HCT116 (cell line): Measurements from ENCODE around the gene LTBR. TPM values are rescaled to one million over a fixed set of nuclear protein-coding genes. Genes with fewer than 3 reads are reported as not detected.
A peak's percentile ranks its signal among the peaks of the same experiment; 100 is the strongest.

ENCODE experiments used
- ATAC-seq: fragments of 200-7000 bp; cut with Tn5 transposase; 2 replicates; pipeline ENCODE4 v1.9.1; 2020; ENCODE audit warnings: mild to moderate bottlenecking, moderate library complexity
- BruUV-seq: library from RNA; stranded (reverse); fragments of 400-500 nt; replicated peaks from 2 replicates; lab custom pipeline; 2021; lab: Mats Ljungman, UMichigan
- CTCF ChIA-PET: fragments of 300-600 bp; sonication (Branson Sonifier 250); formaldehyde crosslinking; loops from one replicate; lab custom pipeline; 2021; ENCODE audit warnings: antibody characterized with exemption; lab: Charles Lee
- POLR2A ChIA-PET: fragments of 300-600, 350-600 bp; sonication (Branson Sonifier 250); formaldehyde crosslinking; loops from one replicate; lab custom pipeline; 2021; ENCODE audit warnings: antibody characterized with exemption; lab: Charles Lee
- RAD21 ChIA-PET, 2 experiments: fragments of 300-600 bp; sonication (Branson Sonifier 250); formaldehyde crosslinking; loops; one replicate each; lab custom pipeline; 2023; ENCODE audit warnings: low total read pairs in 2 of 2; ENCODE audit not compliant: uncharacterized antibody in 2 of 2, unreplicated experiment in 2 of 2, low non-redundant PET in 1 of 2; lab: Charles Lee
- DNase-seq: peaks from one replicate; pipeline ENCODE4 v3.0.0-alpha.2; 2010; ENCODE audit warnings: low read depth, low spot score
- H2AFZ ChIP-seq: fragments of 200-600 bp; shearing (Covaris generic), sonication (generic); 2 replicates; pipeline ENCODE4 v1.6.1; 2017; ENCODE audit warnings: low read depth, mixed run types, mixed read lengths, antibody characterized with exemption, low read length; ENCODE audit not compliant: poor library complexity, severe bottlenecking
- H3K27ac ChIP-seq: 2 replicates; pipeline ENCODE4 v1.5.1; 2012; ENCODE audit warnings: low read depth, low read length
- H3K27me3 ChIP-seq: fragments of 200-600 bp; sonication (generic); 2 replicates; pipeline ENCODE4 v1.6.1; 2016; ENCODE audit warnings: mixed run types, low read length, mixed read lengths; ENCODE audit not compliant: insufficient read depth
- H3K36me3 ChIP-seq, 2 experiments: fragments of 200-500 bp in 1 of 2; fragments of 200-600 bp in 1 of 2; sonication (Bioruptor generic) in 1 of 2; sonication (generic) in 1 of 2; 2 replicates each; pipeline versions ENCODE4 v1.5.1 to v1.6.1; 2014 to 2016; ENCODE audit warnings: low read length in 2 of 2, inconsistent platforms in 1 of 2, mixed read lengths in 1 of 2, mixed run types in 1 of 2; ENCODE audit not compliant: insufficient read depth in 2 of 2, control insufficient read depth in 1 of 2
- H3K4me1 ChIP-seq, 2 experiments: fragments of 200-600 bp in 1 of 2; sonication (generic) in 1 of 2; 2 replicates each; pipeline versions ENCODE4 v1.5.1 to v1.6.1; 2012 to 2017; ENCODE audit warnings: low read length in 2 of 2, inconsistent platforms in 1 of 2, mild to moderate bottlenecking in 1 of 2, mixed read lengths in 1 of 2, mixed run types in 1 of 2, moderate library complexity in 1 of 2; ENCODE audit not compliant: insufficient read depth in 2 of 2, control insufficient read depth in 1 of 2
- H3K4me2 ChIP-seq: fragments of 200-600 bp; sonication (generic); 2 replicates; pipeline ENCODE4 v1.6.1; 2017; ENCODE audit warnings: mixed run types, low read length, mixed read lengths
- H3K4me3 ChIP-seq, 2 experiments: fragments of 200-600 bp in 1 of 2; sonication (generic) in 1 of 2; replicated peaks in 1 of 2; 2 replicates each; pipeline ENCODE4 v1.5.1; 2011 to 2016; ENCODE audit warnings: low read length in 2 of 2, control low read depth in 1 of 2, low read depth in 1 of 2, mild to moderate bottlenecking in 1 of 2, mixed read lengths in 1 of 2, mixed run types in 1 of 2
- H3K79me2 ChIP-seq: fragments of 200-600 bp; sonication (generic); 2 replicates; pipeline ENCODE4 v1.6.1; 2017; ENCODE audit warnings: mild to moderate bottlenecking, mixed run types, low read length, moderate library complexity, mixed read lengths; ENCODE audit not compliant: insufficient read depth
- H3K9ac ChIP-seq: fragments of 200-600 bp; sonication (generic); 2 replicates; pipeline ENCODE4 v1.6.1; 2016; ENCODE audit warnings: low read length, mixed read lengths
- H3K9me2 ChIP-seq: fragments of 200-600 bp; sonication (generic), shearing (Covaris generic); 2 replicates; pipeline ENCODE4 v1.6.1; 2017; ENCODE audit warnings: mixed run types, mild to moderate bottlenecking, moderate library complexity; ENCODE audit not compliant: insufficient read depth
- H3K9me3 ChIP-seq, 2 experiments: fragments of 200-500 bp in 1 of 2; fragments of 200-600 bp in 1 of 2; sonication (Bioruptor generic) in 1 of 2; sonication (generic) in 1 of 2; 2 replicates each; pipeline ENCODE4 v1.6.1; 2014 to 2017; ENCODE audit warnings: low read length in 2 of 2, mixed read lengths in 2 of 2, inconsistent platforms in 1 of 2, low read depth in 1 of 2, mild to moderate bottlenecking in 1 of 2, mixed run types in 1 of 2, moderate library complexity in 1 of 2; ENCODE audit not compliant: control insufficient read depth in 1 of 2, insufficient read depth in 1 of 2
- H4K20me1 ChIP-seq: fragments of 200-600 bp; sonication (generic), shearing (Covaris generic); 2 replicates; pipeline ENCODE4 v1.6.1; 2017; ENCODE audit warnings: mixed run types, mild to moderate bottlenecking, moderate library complexity; ENCODE audit not compliant: insufficient read depth
- EZH2 ChIP-seq: fragments of 200-600 bp; sonication (generic); IDR thresholded peaks from 2 replicates; pipeline ENCODE4 v1.6.1; 2017; ENCODE audit warnings: antibody characterized with exemption, mixed run types
- ZFX ChIP-seq: fragments of 450-650 bp; IDR thresholded peaks from 2 replicates; pipeline ENCODE4 v1.6.1; 2017
- intact Hi-C: fragments of 100-400 bp; cut with micrococcal nuclease; formaldehyde crosslinking; loops from 2 replicates; pipeline ENCODE4 v1.10.0; 2022
- total RNA-seq: library from RNA; stranded (reverse); gene quantifications from one replicate; pipeline ENCODE4 v1.2.1, GENCODE V29; 2021; ENCODE audit not compliant: unreplicated experiment
- TF ChIP-seq, protein P1 (sequence below): IDR thresholded peaks from 2 replicates; pipeline ENCODE4 v1.6.1; 2011; ENCODE audit warnings: mild to moderate bottlenecking, low read length, moderate library complexity; ENCODE audit not compliant: insufficient replicate concordance; ENCODE audit errors: extremely low read depth
- TF ChIP-seq, protein P2 (sequence below): IDR thresholded peaks from 2 replicates; pipeline ENCODE4 v1.6.1; 2012
- TF ChIP-seq, protein P3 (sequence below), 3 experiments: fragments of 200-600 bp in 1 of 3; sonication (generic) in 1 of 3; IDR thresholded peaks in 2 of 3; conservative IDR thresholded peaks in 1 of 3; 2 replicates each; pipeline ENCODE4 v1.5.1; 2012 to 2017; ENCODE audit warnings: low read depth in 2 of 3, low read length in 2 of 3, antibody characterized with exemption in 1 of 3, borderline replicate concordance in 1 of 3, control low read depth in 1 of 3, mild to moderate bottlenecking in 1 of 3, mixed read lengths in 1 of 3, mixed run types in 1 of 3, moderate library complexity in 1 of 3; ENCODE audit not compliant: insufficient read depth in 1 of 3

Gene LTBR
- total RNA-seq, 1 experiment from 2014 or later: 128 TPM

DNA sequence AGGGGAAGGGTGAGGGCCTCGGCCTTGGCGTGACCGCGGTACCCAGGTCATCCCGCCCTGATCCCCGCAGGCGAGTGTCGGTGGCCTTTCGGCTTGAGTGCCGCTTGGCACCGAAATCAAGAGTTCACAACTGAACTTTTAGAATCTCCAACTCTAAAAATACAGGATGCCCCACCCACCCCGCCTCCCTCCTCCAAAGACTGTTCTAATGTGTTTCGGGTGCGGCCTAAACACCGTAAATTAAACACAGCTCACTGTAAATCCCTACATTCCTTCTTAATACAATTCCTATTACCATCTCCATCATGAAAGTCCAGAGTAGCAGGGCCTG, 20.0 kb upstream of the LTBR start:
- Histone ChIP-seq H3K36me3 (peaks cover 2 to 27% of the 10 kb centered on the region in 2 experiments; a peak in 3 of 4 replicates), H3K4me1 (peaks cover 69 to 88% of the 10 kb centered on the region in 2 experiments), H4K20me1 (no peaks in the 10 kb centered on the region), H3K79me2 (peaks cover 65% of the 10 kb centered on the region), H3K27me3 (no peaks in the 10 kb centered on the region), H3K4me3 (peak overlapping the region; percentile 60 to 72), H3K27ac (peak overlapping the region; percentile 99), H2AFZ (no peak overlapping the region), H3K9me2 (no peaks in the 10 kb centered on the region), H3K4me2 (peak overlapping the region; percentile 98), H3K9ac (peak overlapping the region; percentile 85), H3K9me3 (no peaks in the 10 kb centered on the region)
- DNase-seq (no peak), ATAC-seq (peak; percentile 26)
- ChIA-PET RAD21 (interaction anchor here in 1 of 2 experiments (0.9 kb wide), 1 partner anchor 25 kb away, joined by 4 read pairs; no protein-coding TSS in a partner anchor), CTCF (interaction anchor here (1.8 kb wide), 1 partner anchor 14 kb away, joined by 3 read pairs; no protein-coding TSS in a partner anchor), POLR2A (interaction anchor here (1.0 to 2.4 kb wide), 2 partner anchors 28 to 37 kb away, joined by 3 to 9 read pairs; no protein-coding TSS in a partner anchor)
- intact Hi-C loops: no loop called here
- TF ChIP-seq ZFX (peak; percentile 50), EZH2 (no peak)
- no TSS peak for BruUV-seq

DNA sequence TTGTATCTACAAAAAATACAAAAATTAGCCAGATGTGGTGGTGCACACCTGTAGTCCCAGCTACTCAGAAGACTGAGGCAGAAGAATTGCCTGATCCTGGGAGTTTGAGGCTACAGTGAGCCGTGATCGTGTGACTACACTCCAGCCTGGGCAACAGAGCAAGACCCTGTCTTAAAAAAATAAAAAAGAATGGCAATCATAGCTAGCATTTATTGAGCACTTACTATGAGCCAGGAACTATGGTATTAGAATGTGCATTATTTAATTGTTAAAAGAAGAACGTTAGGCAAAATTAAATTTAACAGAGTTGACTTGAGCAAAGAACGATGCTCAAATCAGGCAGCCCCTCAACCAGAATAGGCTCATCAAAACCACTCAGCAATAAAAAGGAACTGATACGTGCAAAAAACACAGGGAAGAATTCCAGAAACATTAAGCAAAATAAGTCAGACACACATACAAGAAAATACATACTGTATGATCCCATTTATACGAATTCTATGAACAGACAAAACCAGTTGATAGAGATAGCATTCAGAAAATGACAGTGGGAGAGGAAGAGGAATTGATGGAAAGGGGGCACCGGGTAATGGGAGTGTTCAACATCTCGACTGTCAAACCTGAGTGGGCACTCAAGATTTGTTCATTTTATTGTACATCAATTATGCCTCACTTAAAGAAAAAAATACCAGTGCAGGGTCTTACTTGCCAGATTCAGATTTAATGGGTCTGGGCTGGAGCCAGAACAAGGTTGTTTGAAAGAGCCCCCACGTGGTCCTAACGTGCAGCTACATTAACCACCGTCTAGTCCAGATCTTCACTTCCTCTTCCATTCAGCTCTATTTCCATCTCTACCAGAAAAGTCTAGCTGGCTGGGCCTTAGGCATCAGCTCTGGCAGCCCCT, 16.6 kb upstream of the LTBR start:
- TF ChIP-seq, protein P1, sequence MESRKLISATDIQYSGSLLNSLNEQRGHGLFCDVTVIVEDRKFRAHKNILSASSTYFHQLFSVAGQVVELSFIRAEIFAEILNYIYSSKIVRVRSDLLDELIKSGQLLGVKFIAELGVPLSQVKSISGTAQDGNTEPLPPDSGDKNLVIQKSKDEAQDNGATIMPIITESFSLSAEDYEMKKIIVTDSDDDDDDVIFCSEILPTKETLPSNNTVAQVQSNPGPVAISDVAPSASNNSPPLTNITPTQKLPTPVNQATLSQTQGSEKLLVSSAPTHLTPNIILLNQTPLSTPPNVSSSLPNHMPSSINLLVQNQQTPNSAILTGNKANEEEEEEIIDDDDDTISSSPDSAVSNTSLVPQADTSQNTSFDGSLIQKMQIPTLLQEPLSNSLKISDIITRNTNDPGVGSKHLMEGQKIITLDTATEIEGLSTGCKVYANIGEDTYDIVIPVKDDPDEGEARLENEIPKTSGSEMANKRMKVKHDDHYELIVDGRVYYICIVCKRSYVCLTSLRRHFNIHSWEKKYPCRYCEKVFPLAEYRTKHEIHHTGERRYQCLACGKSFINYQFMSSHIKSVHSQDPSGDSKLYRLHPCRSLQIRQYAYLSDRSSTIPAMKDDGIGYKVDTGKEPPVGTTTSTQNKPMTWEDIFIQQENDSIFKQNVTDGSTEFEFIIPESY: no peak
- TF ChIP-seq, protein P2, sequence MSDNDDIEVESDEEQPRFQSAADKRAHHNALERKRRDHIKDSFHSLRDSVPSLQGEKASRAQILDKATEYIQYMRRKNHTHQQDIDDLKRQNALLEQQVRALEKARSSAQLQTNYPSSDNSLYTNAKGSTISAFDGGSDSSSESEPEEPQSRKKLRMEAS: no peak
- TF ChIP-seq ZFX: no peak
- TF ChIP-seq, protein P3, sequence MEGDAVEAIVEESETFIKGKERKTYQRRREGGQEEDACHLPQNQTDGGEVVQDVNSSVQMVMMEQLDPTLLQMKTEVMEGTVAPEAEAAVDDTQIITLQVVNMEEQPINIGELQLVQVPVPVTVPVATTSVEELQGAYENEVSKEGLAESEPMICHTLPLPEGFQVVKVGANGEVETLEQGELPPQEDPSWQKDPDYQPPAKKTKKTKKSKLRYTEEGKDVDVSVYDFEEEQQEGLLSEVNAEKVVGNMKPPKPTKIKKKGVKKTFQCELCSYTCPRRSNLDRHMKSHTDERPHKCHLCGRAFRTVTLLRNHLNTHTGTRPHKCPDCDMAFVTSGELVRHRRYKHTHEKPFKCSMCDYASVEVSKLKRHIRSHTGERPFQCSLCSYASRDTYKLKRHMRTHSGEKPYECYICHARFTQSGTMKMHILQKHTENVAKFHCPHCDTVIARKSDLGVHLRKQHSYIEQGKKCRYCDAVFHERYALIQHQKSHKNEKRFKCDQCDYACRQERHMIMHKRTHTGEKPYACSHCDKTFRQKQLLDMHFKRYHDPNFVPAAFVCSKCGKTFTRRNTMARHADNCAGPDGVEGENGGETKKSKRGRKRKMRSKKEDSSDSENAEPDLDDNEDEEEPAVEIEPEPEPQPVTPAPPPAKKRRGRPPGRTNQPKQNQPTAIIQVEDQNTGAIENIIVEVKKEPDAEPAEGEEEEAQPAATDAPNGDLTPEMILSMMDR (IDR thresholded peaks at IDR 0.05 in 2 of 3, conservative IDR thresholded peaks at IDR 0.05 in 1 of 3; ENCODE audit: borderline replicate concordance in 1 of 3, insufficient read depth in 1 of 3, low read depth in 2 of 3, low read length in 2 of 3): 0 out of 6 replicates have a peak, but pooled peaks of 2 of the 3 experiments have one; percentile 14 to 31
- Histone ChIP-seq H3K9me2 (no peaks in the 10 kb centered on the region), H3K9me3 (no peaks in the 10 kb centered on the region), H2AFZ (no peak overlapping the region), H3K79me2 (peaks cover 80% of the 10 kb centered on the region), H3K4me1 (peaks cover 74 to 98% of the 10 kb centered on the region in 2 experiments), H3K36me3 (peaks cover 0 to 15% of the 10 kb centered on the region in 2 experiments; a peak in 1 of 4 replicates), H3K9ac (peak overlapping the region; percentile 70), H3K27ac (peak overlapping the region; percentile 100), H3K4me2 (peak overlapping the region; percentile 72), H4K20me1 (no peaks in the 10 kb centered on the region), H3K4me3 (no peak overlapping the region), H3K27me3 (no peaks in the 10 kb centered on the region)
- DNase-seq (no peak), ATAC-seq (no peak)
- CTCF ChIA-PET: interaction anchor here (1.2 to 1.4 kb wide), 3 partner anchors 10 to 41 kb away, joined by 3 to 4 read pairs (median 4); no protein-coding TSS in a partner anchor
- POLR2A ChIA-PET: interaction anchor here (1.1 to 1.2 kb wide), 3 partner anchors 31 to 167 kb away, joined by 4 to 5 read pairs (median 4); partner anchors contain the start of genes GAPDH and VAMP1
- no TSS peak for BruUV-seq
- intact Hi-C loops: no loop called here
- RAD21 ChIA-PET: interaction anchor here in 1 of 2 experiments (0.6 kb wide), 1 partner anchor 40 kb away, joined by 4 read pairs; no protein-coding TSS in a partner anchor
